Gastroesophageal sphincter (tissue), 4 donors: ENCODE data around the gene PJA1. TPM values are rescaled to one million over a fixed set of nuclear protein-coding genes. Genes with fewer than 3 reads are reported as not detected.

ENCODE experiments used
- ATAC-seq: fragments of 150-250 bp; one replicate; pipeline ENCODE4 v1.9.1; 2016; ENCODE audit warnings: mild to moderate bottlenecking, moderate library complexity
- H3K27ac ChIP-seq, 4 donors: fragments of 200-600 bp; sonication (generic) in 3 of 4; 1 replicate in 3 of 4; 2 replicates in 1 of 4; pipeline ENCODE4 v1.5.1; 2016 to 2019
- H3K27me3 ChIP-seq: fragments of 200-600 bp; sonication (generic); one replicate; pipeline ENCODE4 v1.5.1; 2019
- H3K36me3 ChIP-seq, 2 donors: fragments of 200-600 bp; sonication (generic); one replicate each; pipeline ENCODE4 v1.5.1; 2019; ENCODE audit warnings: control low read depth in 1 of 2
- H3K4me1 ChIP-seq, 3 donors: fragments of 200-600 bp; sonication (generic); 1 replicate in 2 of 3; 2 replicates in 1 of 3; pipeline ENCODE4 v1.5.1; 2016 to 2019; ENCODE audit warnings: control low read depth in 2 of 3
- H3K4me3 ChIP-seq, 2 donors: fragments of 200-600 bp; sonication (generic); one replicate each; pipeline ENCODE4 v1.5.1; 2019; ENCODE audit warnings: mild to moderate bottlenecking in 1 of 2, moderate library complexity in 1 of 2
- H3K9me3 ChIP-seq, 3 donors: fragments of 200-600 bp; sonication (generic); one replicate each; pipeline ENCODE4 v1.5.1; 2017 to 2019; ENCODE audit warnings: control low read depth in 2 of 3
- EP300 ChIP-seq: sonication (generic); formaldehyde crosslinking; IDR thresholded peaks from one replicate; pipeline ENCODE4 v1.6.1; 2017; ENCODE audit warnings: antibody characterized with exemption, mild to moderate bottlenecking
- POLR2A ChIP-seq, 2 donors: fragments of 450-650 bp; IDR thresholded peaks; one replicate each; pipeline ENCODE4 v1.6.1; 2017; ENCODE audit warnings: antibody characterized with exemption in 2 of 2, mild to moderate bottlenecking in 2 of 2, moderate library complexity in 1 of 2
- POLR2AphosphoS5 ChIP-seq: sonication (generic); formaldehyde crosslinking; IDR thresholded peaks from one replicate; pipeline ENCODE4 v1.6.1; 2017; ENCODE audit warnings: antibody characterized with exemption
- WGBS, 2 donors: methylation state at CpG; one replicate each; pipeline ENCODE4 v1.1.5; 2018; ENCODE audit warnings: low coverage in 1 of 2; 5-methylcytosine and 5-hydroxymethylcytosine counted together
- total RNA-seq, 4 donors: library from RNA; depleted of rRNA; stranded (reverse); fragments of >200 nt; gene quantifications; one replicate each; pipeline ENCODE4 v1.1.0, GENCODE V29; 2016
- TF ChIP-seq, protein P1 (sequence below), 4 experiments: fragments of 200-600 bp in 2 of 4; fragments of 450-650 bp in 2 of 4; sonication (generic) in 1 of 4; IDR thresholded peaks; one replicate each; pipeline ENCODE4 v1.5.1; 2017 to 2019; ENCODE audit warnings: antibody characterized with exemption in 4 of 4, mild to moderate bottlenecking in 2 of 4, moderate library complexity in 2 of 4

The PJA1 gene
- total RNA-seq, 4 donors from 2014 or later = 23.3 to 27.0 (median 24.8) TPM

DNA sequence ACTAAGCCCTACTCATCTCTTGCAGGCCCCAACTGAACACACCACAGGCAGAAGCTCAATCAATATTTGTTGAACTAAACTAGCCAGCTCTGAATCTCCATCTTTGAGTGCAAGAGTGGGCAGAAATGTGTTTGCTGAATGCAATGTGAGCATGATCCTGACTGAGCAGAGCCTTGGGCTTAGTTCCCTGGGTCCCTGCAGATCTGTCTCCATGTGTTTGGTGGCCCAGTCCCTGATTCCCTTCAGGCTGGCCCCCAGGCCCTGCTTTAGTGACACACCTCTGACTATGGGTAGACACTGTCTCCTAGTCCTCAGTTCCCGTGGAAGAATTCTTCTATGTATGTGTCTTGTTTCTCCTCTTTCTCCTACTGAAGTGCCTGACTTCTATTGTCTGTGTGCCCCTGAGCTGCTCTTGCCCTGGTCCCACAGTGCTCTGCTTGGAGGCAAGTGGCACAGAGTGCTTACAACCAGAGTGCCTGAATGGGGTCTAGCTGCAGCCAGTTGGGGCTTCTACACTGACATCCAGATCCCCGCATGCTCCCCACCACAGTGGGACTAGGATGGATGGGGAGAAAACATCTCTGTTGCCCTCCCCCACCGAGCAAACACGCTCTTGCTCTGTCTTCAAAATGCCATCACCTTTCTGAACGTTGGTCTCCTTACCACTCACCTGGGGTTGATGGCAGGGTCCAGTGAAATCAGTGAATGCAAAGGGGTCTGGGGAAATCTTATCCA is 9.3 kb downstream of the PJA1 start:
- no peak for ATAC-seq
- no peak for TF ChIP-seq POLR2A (IDR thresholded peaks at IDR 0.05)
- TF ChIP-seq POLR2AphosphoS5 = no peak
- Histone ChIP-seq H3K9me3 (no peaks in the 10 kb centered on the region), H3K27me3 (no peaks in the 10 kb centered on the region), H3K27ac (no peak overlapping the region), H3K36me3 (no peaks in the 10 kb centered on the region), H3K4me1 (peaks cover 0 to 12% (median 0%) of the 10 kb centered on the region in 3 donors), H3K4me3 (no peak overlapping the region)
- no CpG with 5 or more reads among the region's 5 CpGs for WGBS, 2 donors

DNA sequence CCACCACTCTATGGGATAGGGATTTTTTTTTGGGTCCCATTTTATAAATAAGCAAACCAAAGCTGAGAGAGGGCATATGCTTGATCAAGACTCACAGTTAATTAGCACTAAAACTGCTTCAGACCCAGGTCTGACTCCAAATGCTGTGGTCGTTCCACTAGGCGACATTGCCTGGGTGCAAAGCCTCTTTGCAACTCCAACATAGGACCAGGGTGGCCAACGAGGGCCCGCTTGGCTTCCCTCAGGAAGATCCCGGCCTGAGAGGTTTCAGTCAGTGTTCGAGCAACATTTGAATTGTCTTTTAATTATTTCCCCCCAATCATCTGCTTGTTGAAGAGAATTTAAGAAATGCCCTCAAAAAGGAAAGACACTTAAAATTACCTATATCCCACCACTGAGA is 11.2 kb downstream of the PJA1 start:
- Histone ChIP-seq H3K36me3 (no peaks in the 10 kb centered on the region), H3K27ac (no peak overlapping the region), H3K9me3 (no peaks in the 10 kb centered on the region), H3K4me3 (no peak overlapping the region), H3K27me3 (no peaks in the 10 kb centered on the region), H3K4me1 (peaks cover 0 to 5% (median 0%) of the 10 kb centered on the region in 3 donors)
- 60 to 100% methylated on average over 1 to 4 of the region's 6 CpGs for WGBS, 2 donors
- no peak for ATAC-seq
- TF ChIP-seq POLR2A (IDR thresholded peaks at IDR 0.05) (no peak), POLR2AphosphoS5 (no peak), EP300 (no peak)
- TF ChIP-seq, protein P1, sequence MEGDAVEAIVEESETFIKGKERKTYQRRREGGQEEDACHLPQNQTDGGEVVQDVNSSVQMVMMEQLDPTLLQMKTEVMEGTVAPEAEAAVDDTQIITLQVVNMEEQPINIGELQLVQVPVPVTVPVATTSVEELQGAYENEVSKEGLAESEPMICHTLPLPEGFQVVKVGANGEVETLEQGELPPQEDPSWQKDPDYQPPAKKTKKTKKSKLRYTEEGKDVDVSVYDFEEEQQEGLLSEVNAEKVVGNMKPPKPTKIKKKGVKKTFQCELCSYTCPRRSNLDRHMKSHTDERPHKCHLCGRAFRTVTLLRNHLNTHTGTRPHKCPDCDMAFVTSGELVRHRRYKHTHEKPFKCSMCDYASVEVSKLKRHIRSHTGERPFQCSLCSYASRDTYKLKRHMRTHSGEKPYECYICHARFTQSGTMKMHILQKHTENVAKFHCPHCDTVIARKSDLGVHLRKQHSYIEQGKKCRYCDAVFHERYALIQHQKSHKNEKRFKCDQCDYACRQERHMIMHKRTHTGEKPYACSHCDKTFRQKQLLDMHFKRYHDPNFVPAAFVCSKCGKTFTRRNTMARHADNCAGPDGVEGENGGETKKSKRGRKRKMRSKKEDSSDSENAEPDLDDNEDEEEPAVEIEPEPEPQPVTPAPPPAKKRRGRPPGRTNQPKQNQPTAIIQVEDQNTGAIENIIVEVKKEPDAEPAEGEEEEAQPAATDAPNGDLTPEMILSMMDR (IDR thresholded peaks at IDR 0.05) = no peak

DNA sequence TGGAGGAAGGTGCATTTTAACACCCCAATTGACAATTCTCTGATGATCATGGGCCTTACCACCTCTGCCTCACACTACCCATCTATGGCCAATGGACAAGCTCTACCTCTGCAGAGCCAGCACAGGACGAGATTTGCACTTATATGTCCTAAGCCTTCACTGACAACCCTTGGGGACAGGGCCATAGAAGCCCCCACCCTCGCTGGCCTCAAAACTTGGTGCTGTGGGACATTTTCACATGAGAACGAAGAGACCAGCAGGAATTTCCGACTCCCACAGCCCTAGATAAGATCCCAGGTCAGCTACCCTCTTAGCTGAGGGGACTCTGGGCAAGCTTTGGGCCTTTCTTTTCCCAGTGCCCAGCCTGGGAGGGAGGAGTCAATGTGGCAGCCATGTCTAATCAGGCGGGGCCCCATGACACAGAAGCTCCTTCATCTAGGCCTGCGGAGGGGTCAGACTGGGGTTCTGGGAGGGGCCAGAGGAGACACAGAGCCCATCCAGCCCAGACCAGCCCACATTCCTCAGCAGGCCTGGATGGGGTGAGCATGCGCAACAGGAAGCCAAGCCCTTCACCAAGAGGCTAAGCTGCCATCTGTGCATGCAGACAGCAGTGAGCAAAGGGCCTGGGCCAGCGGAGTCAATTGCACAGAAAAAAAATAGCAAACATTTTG is 12.1 kb downstream of the PJA1 start:
- Histone ChIP-seq H3K27ac (no peak overlapping the region), H3K9me3 (no peaks in the 10 kb centered on the region), H3K4me3 (no peak overlapping the region), H3K36me3 (no peaks in the 10 kb centered on the region), H3K27me3 (no peaks in the 10 kb centered on the region), H3K4me1 (no peaks in the 10 kb centered on the region)
- peak; percentile 42 for ATAC-seq
- 55% methylated on average over 4 of the region's 8 CpGs; no CpG with 5 or more reads in 1 of the 2 donors for WGBS, 2 donors
- TF ChIP-seq POLR2AphosphoS5 (no peak), POLR2A (IDR thresholded peaks at IDR 0.05) (no peak), EP300 (no peak)
- TF ChIP-seq, protein P1 (IDR thresholded peaks at IDR 0.05) = no peak

DNA sequence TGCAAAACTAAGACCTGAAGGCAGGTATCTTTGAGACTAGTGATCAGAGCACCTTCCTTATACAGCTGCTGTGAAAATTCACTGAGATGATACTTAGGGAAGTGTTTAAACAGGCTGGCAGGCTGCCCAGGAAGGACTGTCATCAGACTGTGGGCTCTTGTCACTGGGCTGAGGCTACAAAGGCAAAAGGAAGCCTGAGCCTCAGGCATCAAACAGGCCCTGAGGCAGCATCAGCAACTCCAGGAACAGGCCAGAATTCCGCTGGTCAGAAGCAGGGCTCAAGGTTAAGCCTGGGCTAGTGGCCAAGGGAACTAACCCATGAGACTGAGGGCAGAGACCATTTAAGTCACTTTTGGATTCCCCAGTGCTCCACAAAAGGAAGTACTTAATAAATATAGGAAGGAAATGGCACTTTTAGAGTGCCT is 12.8 kb downstream of the PJA1 start:
- 50% methylated on average over 1 of the region's 1 CpG; no CpG with 5 or more reads in 1 of the 2 donors for WGBS, 2 donors
- ATAC-seq = no peak
- no peaks in the 10 kb centered on the region for H3K36me3 ChIP-seq
- TF ChIP-seq EP300 (no peak), POLR2AphosphoS5 (no peak), POLR2A (IDR thresholded peaks at IDR 0.05) (no peak)
- TF ChIP-seq, protein P1 (IDR thresholded peaks at IDR 0.05) = no peak
- H3K4me3 ChIP-seq = no peak overlapping the region
- H3K9me3 ChIP-seq = no peaks in the 10 kb centered on the region
- no peak overlapping the region for H3K27ac ChIP-seq
- H3K4me1 ChIP-seq = no peaks in the 10 kb centered on the region
- H3K27me3 ChIP-seq = no peaks in the 10 kb centered on the region

DNA sequence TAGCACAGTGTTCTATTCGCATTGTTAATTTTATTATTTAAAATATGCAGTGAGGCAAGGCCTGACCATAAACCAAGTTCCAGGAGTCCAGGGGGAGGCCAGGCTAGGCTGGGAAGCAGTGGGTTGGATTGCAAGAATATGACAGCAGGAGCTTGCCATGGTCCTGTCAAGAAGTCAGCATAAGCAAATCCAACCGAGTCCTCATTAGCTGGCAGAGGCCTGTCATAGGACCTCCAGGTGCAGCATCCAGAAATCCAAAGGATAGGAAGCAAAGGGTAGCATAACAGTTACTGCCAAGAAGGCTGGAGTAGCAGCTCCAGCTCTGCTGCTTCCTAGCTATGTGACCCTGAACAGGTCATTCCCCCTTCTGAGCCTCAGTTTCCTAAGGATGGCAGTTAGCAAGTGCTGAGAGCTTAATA is 13.4 kb downstream of the PJA1 start:
- H3K36me3 ChIP-seq = no peaks in the 10 kb centered on the region
- no peaks in the 10 kb centered on the region for H3K9me3 ChIP-seq
- TF ChIP-seq, protein P1 (IDR thresholded peaks at IDR 0.05) = no peak
- TF ChIP-seq POLR2A (IDR thresholded peaks at IDR 0.05) (no peak), POLR2AphosphoS5 (no peak), EP300 (no peak)
- no peaks in the 10 kb centered on the region for H3K27me3 ChIP-seq
- H3K27ac ChIP-seq = no peak overlapping the region
- WGBS, 2 donors = 100% methylated on average over 1 of the region's 2 CpGs; no CpG with 5 or more reads in 1 of the 2 donors
- H3K4me3 ChIP-seq = no peak overlapping the region
- ATAC-seq = no peak
- no peaks in the 10 kb centered on the region for H3K4me1 ChIP-seq
